NCI-H187 treated with DMSO at 0.1 percent for 48 hours (cell line): Measurements from ENCODE around the gene GJC3.
"Not testable (repeated sequence)": the region's sequence is repeated elsewhere in the genome, so short reads cannot be mapped to it uniquely, and the experiment has no call there.

Source experiments
- DNase-seq: peaks from one replicate; lab custom pipeline; 2025; lab: John Stamatoyannopoulos, UW

Gene GJC3

GRCh38 chr7:99928994-99929729, at the start of gene GJC3:
Gene GJC3, minus strand, starts transcription at chr7:99929620. Its CDS starts 0 bp downstream, at chr7:99929620.
- DNase-seq, result no peak

- DNase-seq, result no peak
Observed at GRCh38 chr7:99976626-99977025, 47.2 kb upstream of the GJC3 start.

- no peak for DNase-seq
Observed at GRCh38 chr7:99975782-99976521, 46.5 kb upstream of the GJC3 start, which contains the start of gene AZGP1. Gene AZGP1, minus strand, starts transcription at chr7:99976031. Its CDS starts 11 bp downstream, at chr7:99976020.

GRCh38 chr7:99974681-99975080, 45.3 kb upstream of the GJC3 start:
- DNase-seq, result no peak

GRCh38 chr7:99973817-99974216, 44.4 kb upstream of the GJC3 start:
- not testable (repeated sequence) for DNase-seq

- no peak for DNase-seq
Observed at GRCh38 chr7:99971242-99971641, 41.8 kb upstream of the GJC3 start.

GRCh38 chr7:99969813-99970212, 40.4 kb upstream of the GJC3 start:
- DNase-seq, result not testable (repeated sequence)

GRCh38 chr7:99969298-99969697, 39.9 kb upstream of the GJC3 start:
- DNase-seq, result no peak

- DNase-seq, result no peak
Observed at GRCh38 chr7:99958564-99959227, 29.3 kb upstream of the GJC3 start.

GRCh38 chr7:99955247-99955646, 25.8 kb upstream of the GJC3 start:
- DNase-seq, result no peak

GRCh38 chr7:99954643-99955042, 25.2 kb upstream of the GJC3 start:
- DNase-seq, result not testable (repeated sequence)

GRCh38 chr7:99953649-99954048, 24.2 kb upstream of the GJC3 start:
- no peak for DNase-seq

GRCh38 chr7:99952649-99953048, 23.2 kb upstream of the GJC3 start:
- not testable (repeated sequence) for DNase-seq

- DNase-seq, result not testable (repeated sequence)
Observed at GRCh38 chr7:99950819-99951218, 21.4 kb upstream of the GJC3 start.

GRCh38 chr7:99949645-99950228, 20.3 kb upstream of the GJC3 start:
- no peak for DNase-seq

GRCh38 chr7:99947608-99948007, 18.2 kb upstream of the GJC3 start:
- DNase-seq, result no peak

- no peak for DNase-seq
Observed at GRCh38 chr7:99944497-99945070, 15.2 kb upstream of the GJC3 start.

GRCh38 chr7:99943641-99944496, 14.4 kb upstream of the GJC3 start:
- DNase-seq, result no peak

- no peak for DNase-seq
Observed at GRCh38 chr7:99938296-99938695, 8.9 kb upstream of the GJC3 start.

- DNase-seq, result not testable (repeated sequence)
Observed at GRCh38 chr7:99935009-99935408, 5.6 kb upstream of the GJC3 start.

GRCh38 chr7:99930376-99930775, 956 bp upstream of the GJC3 start:
- no peak for DNase-seq
